H1 (cell line): Measurements from ENCODE around the gene ATAT1. TPM values are rescaled to one million over a fixed set of nuclear protein-coding genes. Genes with fewer than 3 reads are reported as not detected.

ENCODE experiments used
- CTCF ChIP-seq, 3 experiments: IDR thresholded peaks; 1 replicate in 2 of 3; 2 replicates in 1 of 3; pipeline versions ENCODE4 v1.5.1 to v1.6.1; 2011; ENCODE audit warnings: low read length in 3 of 3, mild to moderate bottlenecking in 3 of 3, inconsistent platforms in 2 of 3, low read depth in 1 of 3, moderate library complexity in 1 of 3; ENCODE audit not compliant: insufficient read depth in 1 of 3; ENCODE audit errors: control extremely low read depth in 1 of 3
- EGR1 ChIP-seq: IDR thresholded peaks from 2 replicates; pipeline ENCODE4 v1.6.1; 2011; ENCODE audit warnings: low read depth, low read length, borderline replicate concordance
- EP300 ChIP-seq, 2 experiments: IDR thresholded peaks; 1 replicate in 1 of 2; 2 replicates in 1 of 2; pipeline ENCODE4 v1.6.1; 2011 to 2012; ENCODE audit warnings: low read depth in 2 of 2, low read length in 2 of 2, mild to moderate bottlenecking in 2 of 2, borderline replicate concordance in 1 of 2, inconsistent platforms in 1 of 2, moderate library complexity in 1 of 2
- JUN ChIP-seq: IDR thresholded peaks from 2 replicates; pipeline ENCODE4 v1.6.1; 2011; ENCODE audit warnings: low read depth, mild to moderate bottlenecking, improper control_type of control experiment, low read length
- NANOG ChIP-seq: IDR thresholded peaks from 2 replicates; pipeline ENCODE4 v1.6.1; 2011; ENCODE audit warnings: low read length, low read depth, mild to moderate bottlenecking, inconsistent platforms; ENCODE audit not compliant: insufficient read depth, poor library complexity, severe bottlenecking
- POU5F1 ChIP-seq: IDR thresholded peaks from 2 replicates; pipeline ENCODE4 v1.6.1; 2011; ENCODE audit warnings: low read depth, mild to moderate bottlenecking, low read length, moderate library complexity
- RNF2 ChIP-seq: fragments of 200-900, 300-1000 bp; sonication (generic); IDR thresholded peaks from 2 replicates; pipeline ENCODE4 v1.7.1; 2016; ENCODE audit warnings: borderline replicate concordance, low read depth, mild to moderate bottlenecking, antibody characterized with exemption, low read length; ENCODE audit not compliant: poor library complexity, severe bottlenecking; ENCODE audit errors: missing control alignments
- SIN3A ChIP-seq, 2 experiments: IDR thresholded peaks in 1 of 2; conservative IDR thresholded peaks in 1 of 2; 2 replicates each; pipeline ENCODE4 v1.6.1; 2011 to 2012; ENCODE audit warnings: low read length in 2 of 2, improper control_type of control experiment in 1 of 2, low read depth in 1 of 2, mild to moderate bottlenecking in 1 of 2
- SP2 ChIP-seq: IDR thresholded peaks from 2 replicates; pipeline ENCODE4 v1.6.1; 2012; ENCODE audit warnings: mild to moderate bottlenecking, low read length, inconsistent platforms
- SUZ12 ChIP-seq: fragments of 200-600 bp; sonication (generic); IDR thresholded peaks from 2 replicates; pipeline ENCODE4 v1.6.1; 2012; ENCODE audit warnings: mild to moderate bottlenecking, inconsistent platforms, low read length, moderate library complexity, mixed read lengths
- USF2 ChIP-seq: IDR thresholded peaks from 2 replicates; pipeline ENCODE4 v1.6.1; 2011; ENCODE audit warnings: low read length, improper control_type of control experiment
- polyA plus RNA-seq, 7 experiments: library from polyadenylated mRNA; depleted of rRNA in 3 of 7; stranded (reverse) in 5 of 7; unstranded in 2 of 7; fragments of >200 nt in 5 of 7; fragments of 200-250 nt in 2 of 7; gene quantifications; 1 replicate in 5 of 7; 2 replicates in 1 of 7; 4 replicates in 1 of 7; pipeline versions ENCODE4 v1.2.1 to v1.2.3, GENCODE V29; 2011 to 2013; ENCODE audit warnings: missing spikeins in 2 of 7, mixed read lengths in 2 of 7
- total RNA-seq: library from RNA; stranded (reverse); fragmentation: NEBNext Ultra II Directional; extraction: Animal tissue kit (Norgen Biotek cat#: 25700); gene quantifications from 2 replicates; pipeline ENCODE4 v1.2.1, GENCODE V29; 2021

Gene ATAT1
- total and polyA plus RNA-seq, 2 of the 8 experiments (the other 6 are each of a cell fraction or from before 2014, with no cell fraction given): 14.4 to 14.6 TPM

GRCh38 chr6:30690403-30691207 lies 63.9 kb downstream of the ATAT1 start, which contains the start of gene NRM (continued):
- no peak for TF ChIP-seq EP300 (IDR thresholded peaks at IDR 0.05; ENCODE audit: borderline replicate concordance in 1 of 2, low read depth in 2 of 2, low read length in 2 of 2)
- no peak for TF ChIP-seq RNF2
- TF ChIP-seq USF2: no peak
- no peak for TF ChIP-seq SUZ12
- TF ChIP-seq CTCF (IDR thresholded peaks at IDR 0.05; ENCODE audit: control extremely low read depth in 1 of 3, insufficient read depth in 1 of 3, low read depth in 1 of 3, low read length in 3 of 3): no peak
- no peak for TF ChIP-seq SP2
- TF ChIP-seq POU5F1: no peak
- peak in 1 of 2 experiments; percentile 94; a peak in 2 of 4 replicates for TF ChIP-seq SIN3A (conservative IDR thresholded peaks at IDR 0.05 in 1 of 2, IDR thresholded peaks at IDR 0.05 in 1 of 2; ENCODE audit: low read depth in 1 of 2, low read length in 2 of 2)
- TF ChIP-seq EGR1: no peak
- TF ChIP-seq JUN: no peak
- TF ChIP-seq NANOG: no peak
